GM18907 (cell line): ENCODE results near the gene UBE2E2.
A peak's percentile ranks its signal among the peaks of the same experiment; 100 is the strongest.
"Not testable (repeated sequence)": the region's sequence is repeated elsewhere in the genome, so short reads cannot be mapped to it uniquely, and the experiment has no call there.

Source experiments
- ATAC-seq: cut with Tn5 transposase; IDR thresholded peaks from one replicate; pipeline ENCODE4 v1.9.1; 2021; ENCODE audit warnings: mild to moderate bottlenecking, moderate library complexity; ENCODE audit not compliant: unreplicated experiment

The UBE2E2 gene

DNA sequence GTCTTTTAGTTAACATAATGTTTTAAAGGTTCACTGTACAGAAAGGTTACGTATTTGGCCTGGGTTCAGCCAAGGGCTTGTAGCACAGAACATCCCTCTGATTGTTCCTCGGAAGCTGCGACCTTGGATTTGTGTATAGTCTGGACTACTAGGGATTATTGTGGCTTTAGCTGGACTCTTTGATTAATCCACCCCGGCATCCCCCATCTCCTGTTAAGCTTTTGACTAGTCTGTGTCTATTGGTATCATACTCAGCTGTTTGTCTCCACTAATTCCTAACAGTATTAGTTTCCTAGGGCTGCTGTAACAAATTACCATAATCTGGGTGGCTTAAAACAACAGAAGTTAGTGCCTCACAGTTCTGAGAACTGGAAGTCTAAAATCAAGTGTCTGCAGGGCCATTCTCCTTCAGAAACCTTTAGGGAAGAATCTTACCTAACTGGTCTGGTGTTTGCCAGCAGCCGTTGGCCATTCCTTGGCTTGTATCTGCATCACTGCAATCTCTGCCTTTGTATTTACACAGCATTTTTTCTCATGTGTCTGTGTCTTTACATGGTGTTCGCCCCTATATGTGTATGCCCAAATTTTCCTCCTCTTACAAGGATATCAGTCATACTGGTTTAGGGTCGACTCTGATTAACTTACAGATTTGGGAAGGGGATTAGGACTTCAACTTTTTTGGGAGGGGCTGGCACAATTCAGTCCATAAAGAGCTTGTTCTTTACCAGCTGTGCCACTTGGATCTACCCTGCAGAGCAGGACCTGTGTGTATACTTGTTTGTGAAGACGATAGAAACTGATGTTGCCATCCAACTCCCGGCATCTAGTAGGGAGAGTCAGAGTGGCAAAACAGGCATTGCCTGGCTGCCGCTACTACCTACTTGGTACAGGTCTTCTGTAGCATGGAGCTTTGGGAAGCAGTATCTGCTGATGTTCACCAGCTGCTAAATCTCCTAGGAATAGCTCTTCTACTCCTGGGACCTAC lies 117.8 kb downstream of the UBE2E2 start:
- ATAC-seq, result no peak

DNA sequence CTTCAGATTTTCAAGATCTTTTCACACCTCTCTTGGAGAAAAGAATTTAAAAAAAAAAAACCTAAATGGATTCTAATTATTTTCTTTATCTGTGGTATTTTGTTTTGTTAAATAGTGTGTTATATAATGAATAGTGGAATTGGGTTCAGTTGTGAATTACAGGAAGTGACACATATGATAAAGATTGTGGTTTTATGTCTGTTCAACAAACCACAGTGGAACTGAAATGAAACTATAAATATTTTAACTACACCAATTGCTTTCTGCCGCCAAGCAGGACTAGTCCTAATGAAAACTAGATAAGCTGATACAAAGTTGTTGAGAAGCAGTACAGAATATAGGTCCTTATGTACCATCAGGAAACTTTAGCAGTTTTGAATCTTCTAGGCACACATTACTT lies 121.6 kb downstream of the UBE2E2 start:
- ATAC-seq, result peak; percentile 63

DNA sequence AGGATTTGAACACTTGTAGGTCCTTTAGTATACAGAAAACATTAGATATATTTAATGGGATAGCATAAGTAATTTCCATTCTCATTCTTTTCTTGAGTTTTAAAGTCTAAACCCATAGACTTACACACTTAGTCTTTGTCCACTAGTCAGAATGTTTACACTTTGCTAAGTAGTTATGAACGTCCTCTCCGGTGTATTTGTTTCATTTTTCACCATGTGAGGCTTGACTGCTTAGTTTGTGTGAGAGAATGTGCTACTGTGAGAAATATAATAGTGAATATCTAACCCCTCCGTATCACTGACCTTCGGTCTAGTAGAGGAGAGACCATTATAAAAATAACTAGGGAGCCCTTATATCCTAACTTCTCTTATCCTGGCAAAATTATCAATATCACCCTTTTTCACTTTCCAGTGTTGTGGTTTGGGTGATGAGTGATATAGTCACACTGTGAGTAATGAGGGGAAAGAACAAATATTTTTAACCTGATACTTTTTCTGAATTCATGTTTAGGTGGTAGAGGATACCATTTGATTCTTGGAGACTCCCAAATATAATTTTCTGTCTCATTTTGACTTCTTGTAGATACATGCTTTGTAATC lies 122.4 kb downstream of the UBE2E2 start:
- peak; percentile 67 for ATAC-seq

DNA sequence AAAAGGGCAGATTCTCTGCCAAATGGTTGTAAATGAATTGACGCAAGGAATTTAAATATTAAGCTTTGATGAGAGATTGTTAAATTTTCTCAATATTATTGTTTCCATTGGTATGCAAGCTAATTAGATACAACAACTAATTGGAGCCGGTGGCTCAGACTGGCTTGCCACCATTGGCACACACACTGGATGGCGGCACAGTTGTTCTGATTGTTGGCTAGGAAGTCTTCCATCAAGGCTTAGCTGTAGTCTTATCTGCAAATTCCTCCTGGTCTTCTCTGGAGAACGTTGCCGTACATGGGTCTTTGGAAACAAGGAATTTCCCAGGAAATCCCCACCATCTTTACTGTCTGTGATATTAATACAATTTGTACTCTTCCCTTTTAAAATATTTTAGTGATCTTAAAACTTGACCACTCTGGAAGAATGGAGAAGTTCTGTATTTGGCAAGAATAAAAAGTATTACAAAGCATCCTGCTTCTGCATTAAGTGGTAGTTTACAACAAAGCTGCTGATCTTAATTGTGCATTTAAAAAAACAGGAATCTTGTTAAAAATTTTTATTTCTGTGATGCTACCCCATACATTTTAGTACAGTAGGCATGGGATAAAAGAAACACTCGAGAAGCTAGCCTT lies 126.5 kb downstream of the UBE2E2 start:
- ATAC-seq, result no peak

DNA sequence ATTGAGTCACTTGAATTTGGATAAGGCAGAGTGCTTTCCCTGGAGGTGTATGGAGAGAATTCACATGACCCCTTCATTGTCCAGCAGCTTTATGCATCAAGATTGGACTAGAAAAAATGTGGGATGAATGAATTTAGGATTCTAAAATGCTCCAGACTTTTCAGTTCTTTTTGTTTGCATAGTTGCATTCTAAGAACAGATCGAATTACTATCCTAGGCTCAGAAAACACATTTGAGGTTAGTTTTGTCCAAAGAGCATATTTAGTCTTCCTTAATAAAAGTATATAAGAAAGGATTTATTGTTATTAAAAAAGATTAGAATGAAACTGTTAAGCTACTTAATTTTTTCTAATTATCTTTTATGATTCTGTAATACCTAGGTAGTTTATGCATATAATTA lies 127.4 kb downstream of the UBE2E2 start:
- ATAC-seq, result no peak

DNA sequence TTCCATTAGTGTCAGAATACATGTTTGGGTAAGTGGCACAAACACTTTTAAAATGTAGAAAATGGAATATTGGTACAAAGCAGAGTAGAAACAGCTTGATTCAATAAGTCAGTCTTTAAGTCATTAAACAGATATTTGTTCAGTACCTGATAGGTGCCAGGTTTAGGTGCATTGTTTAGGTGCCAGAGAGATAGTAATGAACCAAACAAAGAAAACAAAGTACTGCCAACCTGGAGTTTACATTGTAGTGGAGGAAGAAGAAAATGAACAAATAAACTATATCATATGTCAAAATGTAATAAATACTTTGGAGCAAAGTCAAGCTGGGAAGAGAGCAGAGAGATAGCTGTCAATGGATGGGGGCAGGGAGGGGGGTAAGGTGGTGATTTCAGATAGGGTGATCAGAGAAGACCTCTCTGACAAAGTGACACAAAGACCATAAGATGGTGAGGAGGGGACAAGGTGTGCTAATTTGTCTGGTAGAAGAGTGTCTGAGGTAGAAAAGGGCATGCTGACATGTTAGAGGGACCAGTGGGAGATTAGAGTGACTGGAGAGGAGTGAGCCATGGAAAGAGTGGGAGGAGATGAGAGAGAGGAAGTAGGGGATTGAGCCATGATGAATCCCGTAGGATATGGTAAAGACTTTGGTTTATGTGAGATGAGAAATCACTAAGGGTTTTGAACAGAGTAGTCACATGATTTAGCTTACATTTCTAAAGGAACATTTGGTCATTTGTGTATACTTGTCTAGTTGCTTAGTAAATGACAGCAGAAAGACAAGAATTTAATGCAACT lies 128.2 kb downstream of the UBE2E2 start:
- ATAC-seq, result no peak

DNA sequence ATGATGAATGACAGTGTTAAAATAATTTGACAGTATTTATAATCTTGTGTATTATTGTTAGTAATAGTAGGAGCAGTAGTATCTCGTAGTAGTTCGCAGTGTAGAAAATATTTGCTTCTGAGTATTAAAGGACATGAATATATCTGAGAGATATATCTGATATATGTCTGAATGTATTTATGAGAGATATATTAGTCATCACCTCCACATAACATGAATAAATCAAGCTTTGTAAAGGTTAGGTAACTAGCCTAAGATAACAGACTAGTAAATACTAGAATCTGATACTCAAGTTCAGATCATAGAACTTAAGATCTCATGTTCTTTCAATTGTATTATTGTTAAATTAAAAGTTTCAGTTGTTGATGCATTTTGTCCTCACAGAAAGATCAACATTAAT lies 130.5 kb downstream of the UBE2E2 start:
- ATAC-seq, result no peak

DNA sequence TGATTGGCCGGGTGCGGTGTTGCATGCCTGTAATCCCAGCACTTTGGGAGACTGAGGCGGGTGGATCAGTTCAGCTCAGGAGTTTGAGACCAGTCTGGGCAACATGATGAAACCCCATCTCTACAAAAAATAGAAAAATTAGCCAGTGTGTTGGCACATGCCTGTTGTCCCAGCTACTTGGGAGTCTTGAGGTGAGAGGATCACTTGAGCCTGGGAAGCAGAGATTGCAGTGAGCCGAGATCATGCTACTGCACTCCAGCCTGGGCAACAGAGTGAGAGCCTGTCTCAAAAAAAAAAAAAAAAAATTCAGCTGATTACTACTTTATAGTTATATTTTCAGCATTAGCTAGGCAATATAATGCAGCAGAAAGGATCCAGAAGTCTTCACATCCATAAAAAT lies 133.7 kb downstream of the UBE2E2 start:
- ATAC-seq, result not testable (repeated sequence)

DNA sequence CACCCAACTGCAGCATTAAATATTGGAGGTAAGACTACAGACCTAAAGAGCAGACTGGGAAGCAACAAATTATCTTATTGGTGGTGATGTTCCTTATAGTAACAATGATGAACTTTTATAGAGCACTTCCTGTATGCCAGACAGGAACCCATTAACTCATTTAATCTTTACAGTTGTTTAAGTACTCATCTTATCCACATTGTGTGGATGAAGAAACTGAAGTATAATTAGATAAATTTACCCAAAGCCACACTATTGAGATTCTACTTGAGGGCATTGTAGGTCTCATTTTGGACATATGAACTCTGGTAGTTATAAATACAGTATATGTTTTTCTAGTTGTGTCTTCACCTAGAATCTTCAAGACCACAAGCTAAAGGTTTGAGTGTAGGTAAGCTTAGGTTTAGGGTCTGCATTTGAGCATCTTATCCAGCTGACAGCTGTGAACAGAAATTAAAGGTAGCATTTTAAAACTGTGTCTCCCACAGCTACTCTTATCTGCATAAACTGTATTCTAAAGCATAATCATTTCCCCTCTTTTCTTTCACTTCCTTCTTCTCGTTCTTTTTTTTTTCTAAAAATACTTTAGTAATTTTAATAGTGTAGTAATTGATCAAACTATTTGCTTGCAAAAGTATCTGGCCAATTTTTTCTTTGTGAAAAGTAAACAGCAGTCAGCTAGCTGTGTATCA lies 138.2 kb downstream of the UBE2E2 start:
- ATAC-seq, result peak; percentile 73

DNA sequence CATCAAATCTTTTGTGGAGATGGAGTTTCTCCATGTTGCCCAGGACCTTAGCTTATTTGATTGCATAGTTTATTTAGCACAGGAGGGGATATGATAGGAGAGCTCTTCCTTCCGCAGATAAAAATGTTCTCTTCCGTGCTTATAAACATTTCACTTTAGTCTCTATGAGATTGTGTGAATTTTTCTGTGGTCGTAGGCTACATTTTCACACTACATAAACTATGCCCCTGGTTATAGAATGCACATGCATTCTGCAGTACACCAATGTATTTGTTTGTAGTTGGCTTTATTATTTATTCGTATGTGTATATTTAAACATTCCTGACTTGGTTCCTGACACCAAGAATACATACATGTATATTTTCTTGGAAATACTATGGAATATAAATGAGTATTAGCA lies 139.2 kb downstream of the UBE2E2 start:
- no peak for ATAC-seq

DNA sequence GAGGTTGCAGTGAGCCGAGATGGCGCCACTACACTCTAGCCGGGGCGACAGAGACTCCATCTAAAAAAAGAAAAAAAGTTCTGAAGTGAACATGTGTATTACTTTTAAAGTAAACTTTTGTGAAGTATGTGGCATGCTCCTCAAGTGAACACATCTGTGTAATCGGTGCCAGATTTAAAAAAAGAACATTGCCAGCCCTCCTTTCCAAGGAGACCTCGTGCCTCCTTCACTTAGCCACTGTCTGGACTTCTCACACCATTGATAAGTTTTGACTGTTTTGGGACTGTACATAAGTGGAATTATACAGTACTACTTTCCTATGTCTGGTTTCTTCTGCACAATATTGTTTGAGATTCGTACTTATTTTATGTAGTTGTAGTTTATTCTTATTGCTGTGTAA lies 140.4 kb downstream of the UBE2E2 start:
- ATAC-seq, result no peak

DNA sequence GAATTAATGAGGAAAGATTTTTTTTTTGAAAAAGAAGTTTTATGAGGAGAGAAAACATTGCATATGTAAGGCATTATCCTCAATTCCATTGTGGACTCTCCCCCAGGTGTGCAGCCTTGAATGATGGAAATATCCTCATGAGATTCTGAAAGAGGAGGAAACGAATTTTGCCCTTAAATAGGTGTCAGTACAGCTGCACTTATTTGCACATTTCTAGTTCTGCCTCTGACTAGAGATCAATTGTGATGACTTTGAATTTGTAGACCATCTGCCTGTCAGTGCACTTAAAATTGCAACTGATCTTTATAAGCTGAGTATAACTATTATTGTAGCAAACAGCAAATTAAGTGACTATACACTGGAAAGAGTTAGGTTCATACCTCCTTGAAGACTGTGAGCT lies 141.8 kb downstream of the UBE2E2 start:
- no peak for ATAC-seq

DNA sequence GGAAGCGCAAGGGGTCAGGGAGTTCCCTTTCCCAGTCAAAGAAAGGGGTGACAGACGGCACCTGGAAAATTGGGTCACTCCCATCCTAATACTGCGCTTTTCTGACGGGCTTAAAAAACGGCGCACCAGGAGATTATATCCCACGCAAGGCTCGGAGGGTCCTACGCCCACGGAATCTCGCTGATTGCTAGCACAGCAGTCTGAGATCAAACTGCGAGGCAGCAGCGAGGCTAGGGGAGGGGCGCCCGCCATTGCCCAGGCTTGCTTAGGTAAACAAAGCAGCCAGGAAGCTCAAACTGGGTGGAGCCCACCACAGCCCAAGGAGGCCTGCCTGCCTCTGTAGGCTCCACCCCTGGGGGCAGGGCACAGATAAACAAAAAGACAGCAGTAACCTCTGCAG lies 146.3 kb downstream of the UBE2E2 start:
- not testable (repeated sequence) for ATAC-seq

DNA sequence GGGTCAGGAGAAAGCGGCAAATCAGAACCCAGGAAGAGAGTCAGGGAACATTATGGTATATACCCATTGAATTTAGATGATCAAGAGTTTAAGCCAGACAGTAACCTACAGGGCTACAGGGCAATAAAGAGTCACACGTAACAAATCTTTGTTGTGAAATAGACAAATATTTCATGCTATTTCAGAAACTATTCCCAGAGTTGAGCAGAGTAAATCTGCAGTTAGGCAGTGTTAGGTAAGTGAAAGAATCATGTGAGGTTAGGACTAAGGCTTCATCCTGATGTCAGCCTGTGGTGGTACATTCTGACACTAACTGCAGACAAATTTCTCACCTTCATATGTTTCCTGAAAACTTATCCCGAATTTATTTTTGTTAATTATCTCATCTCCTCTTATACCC lies 153.0 kb downstream of the UBE2E2 start:
- ATAC-seq, result no peak

DNA sequence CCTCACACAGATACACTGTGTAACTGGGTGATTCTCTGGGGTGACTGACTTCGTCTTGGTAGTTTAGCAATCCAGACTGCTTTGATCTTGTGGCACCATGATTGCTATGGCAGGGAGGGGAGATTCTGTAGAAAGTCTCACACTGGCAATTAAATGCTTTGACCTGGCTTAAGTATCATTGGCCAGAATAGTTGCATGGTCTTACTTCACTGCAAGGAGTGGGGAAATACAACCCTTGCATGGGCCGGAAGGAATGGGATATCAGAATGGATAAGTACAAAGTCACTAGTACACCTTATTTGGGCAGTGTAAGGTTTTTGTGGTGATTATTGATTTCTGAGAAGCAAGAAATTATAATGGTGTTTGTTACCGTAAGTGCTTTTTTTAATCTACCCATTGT lies 153.8 kb downstream of the UBE2E2 start:
- no peak for ATAC-seq

DNA sequence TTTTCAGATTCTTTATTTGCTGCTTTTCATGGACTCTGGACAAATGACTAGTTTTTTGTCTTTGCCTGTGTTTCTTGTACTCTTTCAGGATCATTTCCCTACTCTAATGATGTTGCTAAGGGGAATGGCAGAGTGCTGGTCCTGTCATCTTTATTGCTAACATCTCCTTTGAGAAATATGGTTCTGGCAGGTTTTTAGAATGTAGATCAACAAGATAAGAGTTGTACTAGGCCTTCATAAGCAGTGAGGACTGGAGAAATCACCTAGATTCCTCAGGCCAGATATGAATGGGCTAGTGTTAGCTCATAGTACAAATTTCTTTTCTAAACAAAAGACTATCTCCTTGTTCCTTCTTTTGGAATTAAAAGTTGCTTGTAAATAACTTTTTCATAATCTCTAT lies 156.0 kb downstream of the UBE2E2 start:
- no peak for ATAC-seq

DNA sequence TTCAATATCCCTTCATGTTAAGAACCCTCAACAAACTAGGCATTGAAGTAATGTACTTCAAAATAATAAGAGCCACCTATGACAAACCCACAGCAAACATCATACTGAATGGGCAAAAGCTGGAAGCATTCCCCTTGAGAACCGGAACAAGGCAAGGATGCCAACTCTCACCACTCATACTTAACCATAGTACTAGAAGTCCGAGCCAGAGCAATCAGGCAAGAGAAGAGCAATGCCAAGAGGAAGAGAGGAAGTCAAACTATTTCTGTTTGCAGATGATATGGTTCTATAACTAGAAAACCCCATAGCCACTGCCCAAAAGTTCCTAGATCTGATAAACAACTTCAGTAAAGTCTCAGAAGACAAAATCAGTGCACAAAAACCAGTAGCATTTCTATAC lies 161.9 kb downstream of the UBE2E2 start:
- ATAC-seq, result no peak

DNA sequence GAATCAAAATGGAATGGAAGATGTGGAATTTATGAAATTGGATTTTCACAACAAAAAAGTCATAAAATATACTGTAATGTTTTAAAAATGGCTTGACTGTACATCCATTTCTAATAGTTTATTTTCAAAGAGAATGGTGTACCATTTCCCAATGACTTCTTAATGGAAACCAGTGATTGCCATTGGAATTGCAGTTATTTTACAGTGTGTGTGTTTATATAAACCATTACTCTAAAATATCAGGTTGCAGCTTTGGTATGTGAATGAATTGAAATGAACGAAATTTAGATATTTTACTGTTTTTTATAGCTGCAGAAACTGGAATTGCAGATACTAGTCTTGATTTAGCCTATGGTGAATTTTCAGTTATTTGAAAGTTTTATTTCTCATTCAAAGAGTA lies 165.6 kb downstream of the UBE2E2 start:
- ATAC-seq, result no peak

DNA sequence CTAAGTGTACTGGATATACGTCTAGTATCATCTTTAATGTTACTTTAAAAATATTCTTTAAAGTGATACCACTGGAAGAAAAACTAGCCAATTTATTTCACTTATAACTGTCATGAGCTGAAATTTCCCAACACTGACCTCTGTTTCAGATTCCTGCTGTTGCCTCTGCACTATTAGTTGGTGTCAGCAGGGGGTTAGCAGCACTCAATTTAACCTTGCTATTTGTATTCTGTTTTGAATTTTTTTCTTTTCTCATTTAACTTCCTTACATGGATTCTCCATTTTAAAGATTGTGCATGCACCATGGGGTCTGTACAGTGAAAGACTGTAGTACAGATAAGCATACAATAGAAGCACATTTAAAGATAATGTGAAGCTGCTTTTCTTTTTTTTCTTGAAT lies 169.2 kb downstream of the UBE2E2 start:
- no peak for ATAC-seq

DNA sequence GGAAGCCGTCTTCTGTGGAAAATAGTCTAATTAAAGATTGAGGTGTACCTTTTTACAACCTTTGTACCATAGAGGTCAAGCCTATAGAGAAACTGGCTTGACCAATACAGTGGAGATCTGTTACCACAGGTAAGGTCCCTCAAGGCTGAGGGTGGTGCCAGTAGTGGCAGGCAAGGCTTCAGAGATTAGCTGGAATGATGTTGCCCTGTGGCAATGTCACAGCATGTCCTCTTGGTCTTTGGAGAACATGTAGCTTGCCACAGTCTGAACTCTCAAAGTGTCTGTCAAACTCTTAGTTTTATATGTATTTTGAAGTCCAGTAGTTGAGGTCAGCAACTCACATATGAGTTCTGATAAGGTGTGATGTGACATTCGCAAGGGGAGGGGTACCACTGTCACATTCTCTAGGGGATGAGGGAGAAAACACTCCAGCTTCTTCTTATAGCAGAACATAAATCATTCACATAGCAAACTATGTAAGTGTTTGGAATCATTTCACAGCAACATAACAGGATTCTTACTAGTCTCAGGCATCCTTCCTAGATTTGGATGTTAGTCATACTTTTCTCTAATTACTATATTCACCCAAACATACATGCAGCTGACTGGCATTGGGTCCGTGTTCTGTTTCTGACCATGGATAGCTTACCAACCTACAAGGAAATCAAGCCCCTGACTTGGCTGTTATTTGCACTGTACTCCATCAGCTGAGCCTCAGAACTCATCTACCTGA lies 173.6 kb downstream of the UBE2E2 start:
- no peak for ATAC-seq
